GM12875 (cell line): ENCODE measurements around the gene MGAT1.

Source experiments
- H3K4me3 ChIP-seq: one replicate; pipeline ENCODE4 v1.5.1; 2011; ENCODE audit warnings: low read depth, low read length, control low read depth
- TF ChIP-seq, protein P1 (sequence below): IDR thresholded peaks from 2 replicates; pipeline ENCODE4 v1.5.1; 2011; ENCODE audit warnings: low read depth, mild to moderate bottlenecking, control low read depth, inconsistent platforms, low read length, moderate library complexity, borderline replicate concordance; ENCODE audit not compliant: insufficient read depth

Gene MGAT1

GRCh38 chr5:180802325-180803180 is at the start of gene MGAT1:
Gene MGAT1, minus strand, starts transcription at chr5:180802806. Its CDS starts 9,835 bp downstream, at chr5:180792971.
- H3K4me3 ChIP-seq, result peak within 1 kb of the TSS; percentile 94
- TF ChIP-seq, protein P1, sequence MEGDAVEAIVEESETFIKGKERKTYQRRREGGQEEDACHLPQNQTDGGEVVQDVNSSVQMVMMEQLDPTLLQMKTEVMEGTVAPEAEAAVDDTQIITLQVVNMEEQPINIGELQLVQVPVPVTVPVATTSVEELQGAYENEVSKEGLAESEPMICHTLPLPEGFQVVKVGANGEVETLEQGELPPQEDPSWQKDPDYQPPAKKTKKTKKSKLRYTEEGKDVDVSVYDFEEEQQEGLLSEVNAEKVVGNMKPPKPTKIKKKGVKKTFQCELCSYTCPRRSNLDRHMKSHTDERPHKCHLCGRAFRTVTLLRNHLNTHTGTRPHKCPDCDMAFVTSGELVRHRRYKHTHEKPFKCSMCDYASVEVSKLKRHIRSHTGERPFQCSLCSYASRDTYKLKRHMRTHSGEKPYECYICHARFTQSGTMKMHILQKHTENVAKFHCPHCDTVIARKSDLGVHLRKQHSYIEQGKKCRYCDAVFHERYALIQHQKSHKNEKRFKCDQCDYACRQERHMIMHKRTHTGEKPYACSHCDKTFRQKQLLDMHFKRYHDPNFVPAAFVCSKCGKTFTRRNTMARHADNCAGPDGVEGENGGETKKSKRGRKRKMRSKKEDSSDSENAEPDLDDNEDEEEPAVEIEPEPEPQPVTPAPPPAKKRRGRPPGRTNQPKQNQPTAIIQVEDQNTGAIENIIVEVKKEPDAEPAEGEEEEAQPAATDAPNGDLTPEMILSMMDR, result no peak

GRCh38 chr5:180850434-180851078 is 48.0 kb upstream of the MGAT1 start:
- TF ChIP-seq, protein P1, result no peak
- H3K4me3 ChIP-seq, result no peak overlapping the region

- TF ChIP-seq, protein P1, result no peak
- H3K4me3 ChIP-seq, result no peak overlapping the region
Observed at GRCh38 chr5:180849827-180850226, 47.2 kb upstream of the MGAT1 start.

DNA sequence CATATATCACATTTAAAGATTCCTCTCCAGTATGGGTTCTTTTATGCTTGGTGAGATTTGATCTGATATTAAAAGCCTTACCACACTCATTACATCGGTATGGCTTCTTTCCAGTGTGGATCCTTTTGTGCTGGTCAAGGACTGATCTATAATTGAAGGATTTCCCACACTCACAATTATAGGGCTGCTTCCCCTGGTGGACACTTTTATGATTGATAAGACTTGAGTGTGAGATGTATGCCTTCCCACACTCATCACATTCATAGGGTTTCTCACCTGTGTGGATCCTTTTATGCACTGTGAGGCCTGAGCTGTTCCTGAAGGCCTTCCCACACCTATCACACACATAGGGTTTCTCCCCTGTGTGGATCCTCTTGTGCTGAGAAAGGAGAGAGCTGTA is 46.3 kb upstream of the MGAT1 start:
- TF ChIP-seq, protein P1, result no peak
- no peak overlapping the region for H3K4me3 ChIP-seq

- no peak overlapping the region for H3K4me3 ChIP-seq
- TF ChIP-seq, protein P1, result no peak
Observed at GRCh38 chr5:180848265-180848664, 45.7 kb upstream of the MGAT1 start.

DNA sequence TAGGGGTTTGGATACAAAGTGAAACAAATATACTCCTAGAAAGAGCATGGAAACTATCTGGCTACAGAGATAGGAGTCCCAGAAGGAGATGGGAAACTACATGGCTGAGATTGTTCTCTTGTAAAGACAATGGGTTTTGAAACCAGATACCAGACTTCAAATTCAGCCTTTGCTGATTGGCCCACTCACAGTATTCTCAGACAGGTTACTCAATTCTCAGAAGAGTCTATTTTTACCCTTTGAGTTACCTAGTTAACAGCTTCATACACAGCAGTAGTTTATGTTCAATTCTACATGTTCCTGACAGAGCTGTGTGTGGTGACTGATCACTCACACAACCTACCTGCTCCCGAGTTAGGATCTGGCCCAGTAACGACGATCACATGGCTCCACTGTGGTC is 44.4 kb upstream of the MGAT1 start:
- H3K4me3 ChIP-seq, result no peak overlapping the region
- TF ChIP-seq, protein P1, result no peak

- TF ChIP-seq, protein P1, result no peak
- H3K4me3 ChIP-seq, result no peak overlapping the region
Observed at GRCh38 chr5:180844858-180845257, 42.3 kb upstream of the MGAT1 start.
